Measurements from ENCODE around the gene SIK3.

- no peak for TF ChIP-seq CTCF (IDR thresholded peaks at IDR 0.05)
- TF ChIP-seq POLR2AphosphoS5 (IDR thresholded peaks at IDR 0.05): no peak
- TF ChIP-seq POLR2A (IDR thresholded peaks at IDR 0.05): no peak
- no peak for TF ChIP-seq EP300 (IDR thresholded peaks at IDR 0.05)
Measured at GRCh38 chr11:116830184-116830912, 267.9 kb downstream of the SIK3 start.

All from gastroesophageal sphincter (tissue), 3 donors.